NT2/D1 (cell line): ENCODE measurements around the gene TNS1.

Experiments used
- SUZ12 ChIP-seq: IDR thresholded peaks from 2 replicates; pipeline ENCODE4 v1.6.1; 2011; ENCODE audit not compliant: insufficient read length, insufficient read depth; ENCODE audit errors: extremely low read depth
- YY1 ChIP-seq: IDR thresholded peaks from 2 replicates; pipeline ENCODE4 v1.6.1; 2011; ENCODE audit not compliant: insufficient read length, insufficient read depth
- ZNF274 ChIP-seq: IDR thresholded peaks from 2 replicates; pipeline ENCODE4 v1.6.1; 2011; ENCODE audit warnings: mild to moderate bottlenecking, low read depth, low read length

- TF ChIP-seq ZNF274 (no peak), YY1 (no peak), SUZ12 (no peak)
Measured at GRCh38 chr2:217897091-217897715, 105.6 kb downstream of the TNS1 start.
